ENCODE measurements around the gene SPANXN4.

DNA sequence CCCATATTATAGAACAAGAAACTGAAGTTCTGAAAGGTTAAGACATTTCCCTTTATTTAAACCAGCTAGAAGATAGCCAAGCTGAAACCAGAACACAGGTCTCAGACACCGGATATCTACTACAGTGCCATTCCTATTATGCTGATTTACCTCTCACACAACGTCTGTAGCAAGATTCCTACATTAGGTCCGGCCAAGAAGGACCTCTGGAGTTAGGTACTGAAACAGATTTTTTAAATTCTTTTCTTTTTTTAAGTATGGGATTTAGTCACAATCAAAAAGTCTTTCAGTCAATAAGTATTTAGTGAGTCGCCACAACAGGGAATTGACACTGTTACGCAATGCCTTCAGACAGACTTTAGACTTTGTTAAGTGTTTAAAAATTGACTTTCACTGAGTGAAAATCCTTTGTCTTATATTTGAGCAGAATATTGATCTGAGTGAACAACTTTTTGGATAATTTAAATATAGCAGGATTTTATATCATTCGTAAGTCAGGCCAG is 26.5 kb upstream of the SPANXN4 start:
- TF ChIP-seq, protein P1, sequence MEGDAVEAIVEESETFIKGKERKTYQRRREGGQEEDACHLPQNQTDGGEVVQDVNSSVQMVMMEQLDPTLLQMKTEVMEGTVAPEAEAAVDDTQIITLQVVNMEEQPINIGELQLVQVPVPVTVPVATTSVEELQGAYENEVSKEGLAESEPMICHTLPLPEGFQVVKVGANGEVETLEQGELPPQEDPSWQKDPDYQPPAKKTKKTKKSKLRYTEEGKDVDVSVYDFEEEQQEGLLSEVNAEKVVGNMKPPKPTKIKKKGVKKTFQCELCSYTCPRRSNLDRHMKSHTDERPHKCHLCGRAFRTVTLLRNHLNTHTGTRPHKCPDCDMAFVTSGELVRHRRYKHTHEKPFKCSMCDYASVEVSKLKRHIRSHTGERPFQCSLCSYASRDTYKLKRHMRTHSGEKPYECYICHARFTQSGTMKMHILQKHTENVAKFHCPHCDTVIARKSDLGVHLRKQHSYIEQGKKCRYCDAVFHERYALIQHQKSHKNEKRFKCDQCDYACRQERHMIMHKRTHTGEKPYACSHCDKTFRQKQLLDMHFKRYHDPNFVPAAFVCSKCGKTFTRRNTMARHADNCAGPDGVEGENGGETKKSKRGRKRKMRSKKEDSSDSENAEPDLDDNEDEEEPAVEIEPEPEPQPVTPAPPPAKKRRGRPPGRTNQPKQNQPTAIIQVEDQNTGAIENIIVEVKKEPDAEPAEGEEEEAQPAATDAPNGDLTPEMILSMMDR (conservative IDR thresholded peaks at IDR 0.05 in 1 of 2, IDR thresholded peaks at IDR 0.05 in 1 of 2; ENCODE audit: extremely low read depth in 1 of 2, insufficient read depth in 1 of 2, low read depth in 1 of 2, low read length in 2 of 2): no peak
- no peak for TF ChIP-seq EZH2 (IDR thresholded peaks at IDR 0.05; ENCODE audit: borderline replicate concordance, low read length)

Data from mammary epithelial cell (primary cell).